SU-DHL-6 (cell line): ENCODE results near the gene PPP1R13B.
A peak's percentile ranks its signal among the peaks of the same experiment; 100 is the strongest.

Experiments used
- H2AFZ ChIP-seq: fragments of 200-600 bp; sonication (generic); 2 replicates; pipeline ENCODE4 v1.6.1; 2014; ENCODE audit warnings: low read depth, mild to moderate bottlenecking, moderate library complexity, mixed read lengths, antibody characterized with exemption, low read length; ENCODE audit not compliant: severe bottlenecking
- H3F3A ChIP-seq: fragments of 200-600 bp; shearing (Covaris generic); 2 replicates; pipeline ENCODE4 v1.6.0; 2016; ENCODE audit warnings: antibody characterized with exemption, mild to moderate bottlenecking; ENCODE audit not compliant: insufficient read depth
- H3K27ac ChIP-seq: fragments of 200-600 bp; sonication (generic); 2 replicates; pipeline ENCODE4 v1.5.1; 2016; ENCODE audit warnings: low read depth, mild to moderate bottlenecking, low read length, moderate library complexity, mixed read lengths
- H3K27me3 ChIP-seq: fragments of 200-600 bp; sonication (generic), shearing (Covaris generic); 2 replicates; pipeline ENCODE4 v1.6.0; 2014; ENCODE audit warnings: mild to moderate bottlenecking, low read length
- H3K36me3 ChIP-seq: fragments of 200-600 bp; sonication (generic); 2 replicates; pipeline ENCODE4 v1.6.1; 2014; ENCODE audit warnings: mild to moderate bottlenecking, low read length, mixed read lengths
- H3K4me2 ChIP-seq: fragments of 300-600, 200-600 bp; shearing (Covaris generic), sonication (generic); 2 replicates; pipeline ENCODE4 v1.6.0; 2014; ENCODE audit warnings: low read length, low read depth, mild to moderate bottlenecking; ENCODE audit not compliant: poor library complexity, severe bottlenecking
- H3K4me3 ChIP-seq: fragments of 200-600 bp; sonication (generic); 2 replicates; pipeline ENCODE4 v1.5.1; 2014; ENCODE audit warnings: antibody characterized with exemption, low read length, mild to moderate bottlenecking, mixed read lengths; ENCODE audit not compliant: insufficient read depth, poor library complexity, severe bottlenecking
- H3K79me2 ChIP-seq: fragments of 200-600 bp; sonication (generic); 2 replicates; pipeline ENCODE4 v1.6.1; 2014; ENCODE audit warnings: mild to moderate bottlenecking, low read length, moderate library complexity; ENCODE audit not compliant: insufficient read depth
- H3K9ac ChIP-seq: fragments of 200-600 bp; sonication (generic); 2 replicates; pipeline ENCODE4 v1.7.0; 2014; ENCODE audit warnings: mild to moderate bottlenecking, low read length
- H3K9me2 ChIP-seq: fragments of 200-600 bp; sonication (generic); replicated peaks from 2 replicates; pipeline ENCODE4 v1.6.1; 2014; ENCODE audit warnings: low read length; ENCODE audit not compliant: insufficient read depth
- H3K9me3 ChIP-seq: fragments of 200-600 bp; sonication (generic); 2 replicates; pipeline ENCODE4 v1.6.1; 2014; ENCODE audit warnings: low read length, mixed read lengths; ENCODE audit not compliant: insufficient read depth
- H4K20me1 ChIP-seq: fragments of 200-600 bp; sonication (generic); 2 replicates; pipeline ENCODE4 v1.6.1; 2014; ENCODE audit warnings: low read depth, mild to moderate bottlenecking, antibody characterized with exemption, low read length, moderate library complexity, mixed read lengths
- CTCF ChIP-seq: fragments of 200-600 bp; sonication (generic); IDR thresholded peaks from one replicate; pipeline ENCODE4 v1.5.1; 2017; ENCODE audit warnings: antibody characterized with exemption, mild to moderate bottlenecking, low read length, moderate library complexity; ENCODE audit not compliant: insufficient read depth, poor library complexity, severe bottlenecking
- EZH2phosphoT487 ChIP-seq: fragments of 200-600 bp; sonication (generic), shearing (Covaris generic); conservative IDR thresholded peaks from 2 replicates; pipeline ENCODE4 v1.6.1; 2018; ENCODE audit warnings: mild to moderate bottlenecking, antibody characterized with exemption, low read length, moderate library complexity, mixed read lengths

PPP1R13B gene

DNA sequence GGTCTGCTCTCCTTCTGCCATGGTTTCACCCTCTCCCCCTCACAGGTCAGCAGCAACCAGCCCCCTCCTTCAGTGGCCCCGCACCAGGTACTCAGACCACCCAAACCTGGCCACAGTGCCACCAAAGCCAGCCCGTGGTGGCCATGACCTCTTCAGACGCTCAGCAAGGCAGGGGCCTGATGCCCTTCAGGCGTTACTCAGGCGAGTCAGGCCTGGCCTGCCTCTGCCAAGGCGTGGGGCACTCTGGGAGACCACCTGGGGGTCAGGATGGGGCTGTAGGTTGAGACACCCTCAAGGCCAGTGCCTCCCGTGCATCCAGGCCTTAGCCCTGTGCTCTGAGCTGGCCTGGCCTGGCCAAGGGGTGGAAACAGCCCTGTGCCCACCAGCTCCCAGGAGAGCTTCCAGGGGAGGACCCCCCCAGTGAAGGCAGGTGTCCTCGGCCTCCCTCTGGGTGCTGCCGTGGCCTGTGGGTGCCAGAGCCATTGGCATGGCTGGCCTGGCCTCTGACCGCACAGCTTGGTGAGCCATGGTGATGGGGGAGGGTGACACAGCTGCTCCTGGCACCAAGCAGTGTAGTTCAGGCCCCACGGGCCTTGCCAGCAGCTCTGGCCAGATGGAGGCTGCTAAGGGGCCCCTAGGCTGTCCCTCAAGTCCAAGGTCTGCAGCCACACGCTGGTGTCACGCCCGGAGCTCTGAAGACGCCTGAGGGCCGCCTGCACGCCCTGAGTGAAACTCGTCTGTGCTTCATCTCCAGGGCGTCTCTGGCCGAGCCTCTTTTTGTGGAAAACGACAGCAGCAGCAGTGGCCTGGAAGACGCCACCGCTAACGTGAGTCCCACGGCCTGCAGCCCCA lies 147.2 kb downstream of the PPP1R13B start:
- Histone ChIP-seq H3K4me2 (peak overlapping the region; percentile 55), H3K9me2 (no peaks in the 10 kb centered on the region), H3F3A (peaks cover 68% of the 10 kb centered on the region), H3K9me3 (no peaks in the 10 kb centered on the region), H4K20me1 (no peaks in the 10 kb centered on the region), H3K79me2 (no peaks in the 10 kb centered on the region), H3K9ac (peak overlapping the region; percentile 51), H3K27ac (peak overlapping the region; percentile 95), H3K27me3 (no peaks in the 10 kb centered on the region), H3K36me3 (no peaks in the 10 kb centered on the region), H2AFZ (no peak overlapping the region), H3K4me3 (no peak overlapping the region)
- TF ChIP-seq CTCF, result no peak
- TF ChIP-seq EZH2phosphoT487, result no peak

- Histone ChIP-seq H4K20me1 (no peaks in the 10 kb centered on the region), H3K4me3 (no peak overlapping the region), H3K9ac (peak overlapping the region; percentile 51), H3F3A (peaks cover 68% of the 10 kb centered on the region), H3K27ac (peak overlapping the region; percentile 95), H3K9me2 (no peaks in the 10 kb centered on the region), H3K27me3 (no peaks in the 10 kb centered on the region), H3K36me3 (no peaks in the 10 kb centered on the region), H3K79me2 (no peaks in the 10 kb centered on the region), H3K4me2 (peak overlapping the region; percentile 55), H3K9me3 (no peaks in the 10 kb centered on the region), H2AFZ (no peak overlapping the region)
- no peak for TF ChIP-seq CTCF
- TF ChIP-seq EZH2phosphoT487, result no peak
These were observed 148.1 kb downstream of the PPP1R13B start for GRCh38 chr14:103699261-103699661.

DNA sequence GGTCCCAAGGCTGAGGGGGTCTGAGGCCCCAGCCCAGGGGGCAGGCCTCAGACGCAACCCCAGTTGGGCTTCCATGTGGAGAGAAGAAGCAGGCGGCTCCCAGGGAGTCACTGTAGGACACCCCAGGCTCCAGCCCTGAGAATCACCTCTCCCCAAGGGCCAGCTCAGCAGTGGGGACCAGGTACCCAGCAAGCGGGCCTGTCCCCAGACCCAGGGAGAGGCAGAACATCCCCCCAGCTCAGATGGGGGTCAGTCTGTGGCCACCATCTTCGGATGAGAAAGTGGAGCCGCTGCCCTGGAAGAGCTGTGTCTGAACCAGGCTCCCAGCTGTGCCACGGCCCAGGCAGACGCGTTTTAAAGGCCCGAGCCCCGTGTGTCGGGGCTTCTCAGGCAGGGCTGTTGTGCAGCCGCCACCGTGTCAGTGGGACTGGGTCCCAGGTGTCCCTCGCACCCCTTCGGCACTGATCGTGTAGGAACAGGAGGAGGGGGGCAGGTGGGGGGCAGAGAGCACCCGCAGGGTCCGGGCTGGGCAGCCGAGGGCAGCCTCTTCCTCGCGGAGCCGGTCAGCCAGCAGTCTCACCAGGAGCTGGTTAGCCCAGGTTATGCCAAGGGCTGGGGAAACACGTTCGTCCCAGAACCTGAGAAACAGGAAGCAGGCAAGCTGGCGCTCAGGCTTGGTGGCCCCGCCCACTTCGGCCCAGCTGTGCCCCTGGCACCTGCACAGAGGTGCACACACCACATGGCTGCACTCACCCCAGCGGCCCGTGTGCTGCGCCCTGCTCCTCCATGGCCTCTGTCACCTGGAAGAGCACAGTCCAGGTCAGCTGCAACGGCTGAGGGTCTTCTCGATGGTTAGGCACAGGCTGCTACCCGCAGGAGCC lies 148.8 kb downstream of the PPP1R13B start:
- Histone ChIP-seq H3F3A (peaks cover 67% of the 10 kb centered on the region), H3K27me3 (no peaks in the 10 kb centered on the region), H3K36me3 (no peaks in the 10 kb centered on the region), H2AFZ (no peak overlapping the region), H4K20me1 (no peaks in the 10 kb centered on the region), H3K9me2 (no peaks in the 10 kb centered on the region), H3K9ac (peak overlapping the region; percentile 51), H3K4me2 (peak overlapping the region; percentile 55), H3K4me3 (no peak overlapping the region), H3K27ac (peak overlapping the region; percentile 95), H3K9me3 (no peaks in the 10 kb centered on the region), H3K79me2 (no peaks in the 10 kb centered on the region)
- TF ChIP-seq CTCF (no peak), EZH2phosphoT487 (no peak)
